Liver (tissue), 3 donors: ENCODE data around the gene RPS6KB1.

ENCODE experiments used
- EGR1 ChIP-seq, 2 donors: IDR thresholded peaks; 2 replicates each; pipeline ENCODE4 v1.6.1; 2016 to 2018; ENCODE audit warnings: antibody characterized with exemption in 2 of 2, low read depth in 2 of 2
- TF ChIP-seq, protein P1 (sequence below): fragments of 150-350 bp; IDR thresholded peaks from 2 replicates; pipeline ENCODE4 v1.5.1; 2017; ENCODE audit warnings: improper control_type of control experiment, low read depth, low read length; ENCODE audit not compliant: missing input control
- donor health status: healthy.
- donor health status: healthy.

DNA sequence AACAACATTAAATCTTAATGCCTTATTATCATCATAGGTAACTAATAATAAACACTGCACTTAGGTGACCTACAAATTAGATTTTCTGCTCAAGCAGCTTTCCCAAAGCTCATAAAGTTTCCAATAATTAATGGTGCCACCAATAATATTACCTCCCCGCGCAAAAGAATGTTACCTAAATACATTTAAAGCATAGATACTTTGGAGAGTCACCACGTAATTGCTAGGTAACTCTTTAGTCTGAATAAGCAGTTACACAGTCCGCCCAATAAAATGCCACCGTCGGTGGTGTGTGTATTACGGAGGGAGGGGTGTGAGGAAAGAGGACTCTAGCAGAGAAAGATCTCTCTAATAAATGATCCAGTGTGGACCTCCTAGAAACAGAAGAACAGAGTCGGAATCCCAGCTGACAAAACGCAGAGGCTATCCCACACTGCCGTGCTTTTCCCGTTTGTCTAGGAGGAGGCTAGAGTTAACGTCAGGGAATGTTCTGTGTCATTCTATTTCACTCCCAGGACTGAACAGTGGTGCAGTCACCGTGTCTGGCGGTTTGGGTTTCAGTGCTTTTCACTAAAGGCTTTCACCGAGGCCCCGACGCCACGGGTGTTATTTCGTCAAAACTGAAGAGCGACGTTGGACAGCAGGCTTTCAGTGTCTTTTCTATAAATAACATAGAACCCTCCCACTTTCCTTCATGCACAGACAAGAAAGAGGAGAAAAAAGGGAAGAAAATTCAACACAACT, 71.0 kb downstream of the RPS6KB1 start:
- TF ChIP-seq EGR1 (IDR thresholded peaks at IDR 0.05; ENCODE audit: low read depth in 2 of 2), result no peak
- TF ChIP-seq, protein P1, sequence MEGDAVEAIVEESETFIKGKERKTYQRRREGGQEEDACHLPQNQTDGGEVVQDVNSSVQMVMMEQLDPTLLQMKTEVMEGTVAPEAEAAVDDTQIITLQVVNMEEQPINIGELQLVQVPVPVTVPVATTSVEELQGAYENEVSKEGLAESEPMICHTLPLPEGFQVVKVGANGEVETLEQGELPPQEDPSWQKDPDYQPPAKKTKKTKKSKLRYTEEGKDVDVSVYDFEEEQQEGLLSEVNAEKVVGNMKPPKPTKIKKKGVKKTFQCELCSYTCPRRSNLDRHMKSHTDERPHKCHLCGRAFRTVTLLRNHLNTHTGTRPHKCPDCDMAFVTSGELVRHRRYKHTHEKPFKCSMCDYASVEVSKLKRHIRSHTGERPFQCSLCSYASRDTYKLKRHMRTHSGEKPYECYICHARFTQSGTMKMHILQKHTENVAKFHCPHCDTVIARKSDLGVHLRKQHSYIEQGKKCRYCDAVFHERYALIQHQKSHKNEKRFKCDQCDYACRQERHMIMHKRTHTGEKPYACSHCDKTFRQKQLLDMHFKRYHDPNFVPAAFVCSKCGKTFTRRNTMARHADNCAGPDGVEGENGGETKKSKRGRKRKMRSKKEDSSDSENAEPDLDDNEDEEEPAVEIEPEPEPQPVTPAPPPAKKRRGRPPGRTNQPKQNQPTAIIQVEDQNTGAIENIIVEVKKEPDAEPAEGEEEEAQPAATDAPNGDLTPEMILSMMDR, result no peak
